ENCODE results near the gene MISP3. TPM values are rescaled to one million over a fixed set of nuclear protein-coding genes. Genes with fewer than 3 reads are reported as not detected.

Gene MISP3
- total RNA-seq, 1 donor from 2014 or later: 3.6 TPM

DNA sequence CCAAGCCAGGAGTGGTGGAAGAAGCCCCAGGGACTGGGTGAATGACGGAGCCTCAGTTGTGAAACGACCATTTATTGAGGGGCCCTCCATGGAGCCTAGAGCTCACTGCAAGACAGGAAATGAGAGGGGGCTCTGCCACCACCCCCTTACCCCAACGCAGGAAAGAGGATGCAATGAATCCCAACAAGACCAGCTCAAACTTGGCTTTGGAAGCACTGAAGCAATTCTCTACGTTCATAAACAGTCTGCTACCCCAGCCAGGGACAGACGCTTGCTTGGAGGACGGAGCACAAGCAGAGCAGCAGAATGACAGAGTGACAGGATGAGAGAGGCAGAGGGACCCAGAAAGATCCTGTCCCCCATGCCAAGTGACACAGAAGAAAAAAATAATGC is 43.9 kb downstream of the MISP3 start:
- Mint-ChIP-seq H3K27me3 (no peaks in the 10 kb centered on the region), H3K36me3 (no peaks in the 10 kb centered on the region)

GRCh38 chr19:14116918-14117578 is 44.5 kb downstream of the MISP3 start:
- Mint-ChIP-seq H3K9me3 (no peaks in the 10 kb centered on the region), H3K27me3 (no peaks in the 10 kb centered on the region), H3K27ac (peak overlapping the region; percentile 81), H3K4me3 (peak overlapping the region; percentile 97), H3K4me1 (ENCODE audit: unreplicated experiment) (peaks cover 28% of the 10 kb centered on the region), H3K36me3 (no peaks in the 10 kb centered on the region)
- TF ChIP-seq, protein P1, sequence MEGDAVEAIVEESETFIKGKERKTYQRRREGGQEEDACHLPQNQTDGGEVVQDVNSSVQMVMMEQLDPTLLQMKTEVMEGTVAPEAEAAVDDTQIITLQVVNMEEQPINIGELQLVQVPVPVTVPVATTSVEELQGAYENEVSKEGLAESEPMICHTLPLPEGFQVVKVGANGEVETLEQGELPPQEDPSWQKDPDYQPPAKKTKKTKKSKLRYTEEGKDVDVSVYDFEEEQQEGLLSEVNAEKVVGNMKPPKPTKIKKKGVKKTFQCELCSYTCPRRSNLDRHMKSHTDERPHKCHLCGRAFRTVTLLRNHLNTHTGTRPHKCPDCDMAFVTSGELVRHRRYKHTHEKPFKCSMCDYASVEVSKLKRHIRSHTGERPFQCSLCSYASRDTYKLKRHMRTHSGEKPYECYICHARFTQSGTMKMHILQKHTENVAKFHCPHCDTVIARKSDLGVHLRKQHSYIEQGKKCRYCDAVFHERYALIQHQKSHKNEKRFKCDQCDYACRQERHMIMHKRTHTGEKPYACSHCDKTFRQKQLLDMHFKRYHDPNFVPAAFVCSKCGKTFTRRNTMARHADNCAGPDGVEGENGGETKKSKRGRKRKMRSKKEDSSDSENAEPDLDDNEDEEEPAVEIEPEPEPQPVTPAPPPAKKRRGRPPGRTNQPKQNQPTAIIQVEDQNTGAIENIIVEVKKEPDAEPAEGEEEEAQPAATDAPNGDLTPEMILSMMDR (conservative IDR thresholded peaks at IDR 0.05): no peak
- DNase-seq (ENCODE audit: extremely low spot score, unreplicated experiment): no peak

More for the DNA sequence above, 43.9 kb downstream of the MISP3 start:
- Mint-ChIP-seq H3K4me1 (ENCODE audit: unreplicated experiment) (peaks cover 28% of the 10 kb centered on the region), H3K9me3 (no peaks in the 10 kb centered on the region), H3K4me3 (peak overlapping the region; percentile 97), H3K27ac (peak overlapping the region; percentile 81)
- TF ChIP-seq, protein P1 (conservative IDR thresholded peaks at IDR 0.05): no peak
- no peak for DNase-seq (ENCODE audit: extremely low spot score, unreplicated experiment)

DNA sequence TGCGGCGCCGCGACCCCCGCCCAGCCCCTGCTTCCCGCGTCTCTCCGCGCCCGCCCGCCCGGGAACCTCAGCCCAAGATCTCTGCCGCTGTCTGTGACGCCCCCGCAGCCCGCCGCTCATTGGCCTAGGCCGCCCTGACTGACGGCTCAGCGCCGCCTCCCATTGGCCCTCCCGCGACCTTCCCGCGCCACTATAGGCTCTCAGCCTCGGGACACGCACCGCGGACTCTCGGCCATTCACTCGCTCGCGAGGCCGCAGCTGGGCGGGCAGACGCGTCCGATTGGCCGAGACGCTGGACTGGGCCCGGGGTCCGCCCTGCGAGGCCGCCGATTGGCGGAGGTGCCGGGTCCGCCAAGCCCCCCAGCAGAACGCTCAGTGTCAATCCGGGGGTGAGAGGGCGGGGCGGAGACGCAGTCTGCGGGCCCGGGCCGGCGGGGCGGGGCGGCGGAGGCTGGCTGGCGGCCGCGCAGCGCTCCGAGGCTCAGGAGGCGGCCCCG is 45.1 kb downstream of the MISP3 start, which contains the start of gene PRKACA:
PRKACA (minus strand) TSS at position 95 of the 497 bp plus-strand sequence. CDS start 215 bp downstream, outside the sequence.
- no peaks in the 10 kb centered on the region for H3K27me3 Mint-ChIP-seq

DNA sequence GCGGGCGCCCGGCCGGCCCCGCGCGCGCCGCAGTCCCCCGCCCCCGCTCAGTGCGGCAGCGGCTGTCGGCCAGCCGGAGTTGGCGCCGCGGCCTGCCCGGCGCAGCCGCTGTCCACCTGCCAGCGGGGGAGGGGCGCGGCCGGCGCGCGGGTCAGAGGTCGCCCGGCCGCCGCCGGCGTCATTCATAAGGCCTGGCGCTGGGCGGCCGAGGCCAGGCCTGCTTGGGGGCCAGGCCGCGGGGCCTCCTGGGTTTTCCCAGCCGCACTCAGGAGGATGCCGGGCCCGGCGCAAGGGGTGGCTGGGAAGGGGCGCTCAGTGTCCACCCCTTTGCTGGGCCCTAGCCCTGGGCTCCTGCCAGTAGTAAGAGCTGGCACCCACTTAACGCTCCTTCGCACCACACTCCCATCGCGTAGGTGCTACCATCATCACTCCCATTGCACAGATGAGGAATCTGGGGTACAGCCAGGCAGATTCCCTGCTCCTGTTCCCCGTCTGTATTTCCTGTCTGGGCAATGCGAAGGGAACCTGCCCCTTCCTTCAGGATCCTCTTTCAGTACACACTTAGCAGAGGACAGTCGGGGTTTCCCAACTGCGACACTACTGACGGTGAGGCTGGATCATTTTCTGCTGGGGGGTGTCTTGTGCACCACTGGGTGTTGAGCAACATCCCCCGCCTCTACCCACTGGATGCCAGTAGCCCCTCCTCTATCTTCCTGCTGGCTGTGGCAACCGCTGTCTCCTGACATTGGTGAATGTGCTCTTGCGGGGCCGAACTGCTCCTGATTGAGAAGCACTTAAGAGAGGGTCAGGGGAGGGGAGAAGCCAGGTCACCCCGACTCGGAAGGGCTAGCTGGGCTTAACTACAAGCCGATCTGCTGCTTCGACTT is 45.8 kb downstream of the MISP3 start:
- Mint-ChIP-seq H3K27ac (peak overlapping the region; percentile 90), H3K4me3 (peak overlapping the region; percentile 94), H3K27me3 (no peaks in the 10 kb centered on the region), H3K36me3 (peaks cover 3% of the 10 kb centered on the region), H3K9me3 (no peaks in the 10 kb centered on the region), H3K4me1 (ENCODE audit: unreplicated experiment) (peaks cover 22% of the 10 kb centered on the region)
- TF ChIP-seq, protein P1 (conservative IDR thresholded peaks at IDR 0.05): no peak
- no peak for DNase-seq (ENCODE audit: extremely low spot score, unreplicated experiment)

More for the DNA sequence above, 45.1 kb downstream of the MISP3 start, which contains the start of gene PRKACA:
- Mint-ChIP-seq H3K4me3 (peak within 1 kb of the TSS; percentile 97), H3K4me1 (ENCODE audit: unreplicated experiment) (peaks cover 27% of the 10 kb centered on the region), H3K36me3 (no peaks in the 10 kb centered on the region), H3K9me3 (no peaks in the 10 kb centered on the region), H3K27ac (peak within 1 kb of the TSS; percentile 90)
- TF ChIP-seq, protein P1 (conservative IDR thresholded peaks at IDR 0.05): no peak
- peak; percentile 100 for DNase-seq (ENCODE audit: extremely low spot score, unreplicated experiment)

DNA sequence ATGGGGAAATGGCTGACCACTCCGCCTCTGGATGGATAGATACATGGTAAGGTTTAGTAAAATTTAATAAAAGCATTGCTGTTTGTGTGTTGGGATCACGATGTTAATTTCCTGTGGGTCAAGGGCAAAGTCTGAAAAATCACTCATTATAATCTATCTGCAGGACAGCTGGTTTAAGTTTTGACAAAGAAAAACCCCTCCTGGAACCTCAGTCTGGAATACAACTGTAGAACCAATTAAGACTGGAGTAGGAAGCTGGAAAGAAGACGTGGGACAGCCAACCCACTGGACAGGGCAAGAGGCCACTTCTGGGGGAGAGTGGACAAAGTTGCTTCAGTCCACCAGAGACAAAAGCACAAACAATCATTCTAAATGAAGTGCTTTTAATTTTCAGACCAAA is 46.6 kb downstream of the MISP3 start:
- no peak for DNase-seq (ENCODE audit: extremely low spot score, unreplicated experiment)
- H3K9me3 Mint-ChIP-seq: no peaks in the 10 kb centered on the region
- peaks cover 22% of the 10 kb centered on the region for H3K4me1 Mint-ChIP-seq (ENCODE audit: unreplicated experiment)
- TF ChIP-seq, protein P1 (conservative IDR thresholded peaks at IDR 0.05): no peak
- peak overlapping the region; percentile 90 for H3K27ac Mint-ChIP-seq
- H3K36me3 Mint-ChIP-seq: peaks cover 3% of the 10 kb centered on the region
- peak overlapping the region; percentile 94 for H3K4me3 Mint-ChIP-seq
- no peaks in the 10 kb centered on the region for H3K27me3 Mint-ChIP-seq

All from type B pancreatic cell (in vitro differentiated cells).